ENCODE measurements around the gene RAD23A. TPM values are rescaled to one million over a fixed set of nuclear protein-coding genes. Genes with fewer than 3 reads are reported as not detected.

RAD23A gene
- total RNA-seq, 1 donor from 2014 or later, result 62.1 TPM

DNA sequence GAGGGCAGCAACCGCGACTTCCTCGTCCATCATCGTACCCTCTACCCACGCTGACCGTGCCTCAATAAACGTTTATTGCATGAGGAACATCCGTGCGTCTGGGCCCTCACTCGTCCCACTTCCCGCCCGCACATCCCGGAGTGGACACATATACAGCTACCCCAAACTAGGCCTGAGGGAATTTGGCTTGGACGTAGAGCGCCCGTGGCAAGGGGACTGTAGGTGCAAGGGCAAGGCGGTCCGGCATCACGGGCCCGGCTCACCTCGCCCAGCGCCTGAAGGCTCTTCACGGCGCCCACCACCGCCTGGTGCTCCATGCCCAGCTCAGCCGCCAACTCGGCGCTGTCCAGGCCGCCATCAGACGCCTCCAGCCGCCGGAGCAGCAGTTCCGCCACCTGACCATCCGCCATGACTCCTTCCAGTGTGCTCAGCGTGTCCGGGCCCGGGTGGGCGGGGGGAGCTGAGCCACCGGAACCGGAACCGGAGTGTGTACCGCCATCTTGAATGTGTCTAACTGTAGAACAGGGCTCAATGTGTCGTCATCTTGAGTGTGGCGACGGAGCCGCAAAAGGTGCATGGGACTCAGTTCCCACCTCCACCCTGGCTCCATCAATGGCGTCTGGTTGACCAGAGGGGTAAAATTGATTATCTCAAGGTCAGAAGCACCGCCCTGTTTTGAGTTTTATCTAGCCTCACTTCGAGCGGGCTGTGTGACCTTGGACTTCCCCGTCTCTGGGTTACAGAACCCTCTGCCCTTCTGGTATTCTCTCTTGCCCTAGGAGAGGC lies 12.2 kb upstream of the RAD23A start, which contains the start of gene FARSA:
TSS of gene FARSA (minus strand) at position 425 of the 786 bp plus-strand sequence. CDS start at position 410, 15 bp downstream.
- peaks cover 11% of the 10 kb centered on the region for H3K4me1 Mint-ChIP-seq (ENCODE audit: low read depth, unreplicated experiment)
- H3K4me3 Mint-ChIP-seq (ENCODE audit: unreplicated experiment), result peak within 1 kb of the TSS; percentile 96
- peaks cover 3% of the 10 kb centered on the region for H3K9me3 Mint-ChIP-seq (ENCODE audit: unreplicated experiment)
- TF ChIP-seq CTCF (IDR thresholded peaks at IDR 0.05; ENCODE audit: partially characterized antibody, unreplicated experiment), result no peak
- DNase-seq, result peak; percentile 86
- H3K27ac Mint-ChIP-seq (ENCODE audit: unreplicated experiment), result peak within 1 kb of the TSS; percentile 86
- H3K36me3 Mint-ChIP-seq (ENCODE audit: unreplicated experiment), result no peaks in the 10 kb centered on the region
- H3K27me3 Mint-ChIP-seq (ENCODE audit: unreplicated experiment), result peaks cover 18% of the 10 kb centered on the region

GRCh38 chr19:12935071-12935470 lies 10.6 kb upstream of the RAD23A start:
- no peak overlapping the region for H3K4me3 Mint-ChIP-seq (ENCODE audit: unreplicated experiment)
- TF ChIP-seq CTCF (IDR thresholded peaks at IDR 0.05; ENCODE audit: partially characterized antibody, unreplicated experiment), result no peak
- no peak overlapping the region for H3K27ac Mint-ChIP-seq (ENCODE audit: unreplicated experiment)
- peaks cover 26% of the 10 kb centered on the region for H3K27me3 Mint-ChIP-seq (ENCODE audit: unreplicated experiment)
- DNase-seq, result no peak
- H3K4me1 Mint-ChIP-seq (ENCODE audit: low read depth, unreplicated experiment), result peaks cover 18% of the 10 kb centered on the region
- no peaks in the 10 kb centered on the region for H3K36me3 Mint-ChIP-seq (ENCODE audit: unreplicated experiment)
- H3K9me3 Mint-ChIP-seq (ENCODE audit: unreplicated experiment), result peaks cover 5% of the 10 kb centered on the region

DNA sequence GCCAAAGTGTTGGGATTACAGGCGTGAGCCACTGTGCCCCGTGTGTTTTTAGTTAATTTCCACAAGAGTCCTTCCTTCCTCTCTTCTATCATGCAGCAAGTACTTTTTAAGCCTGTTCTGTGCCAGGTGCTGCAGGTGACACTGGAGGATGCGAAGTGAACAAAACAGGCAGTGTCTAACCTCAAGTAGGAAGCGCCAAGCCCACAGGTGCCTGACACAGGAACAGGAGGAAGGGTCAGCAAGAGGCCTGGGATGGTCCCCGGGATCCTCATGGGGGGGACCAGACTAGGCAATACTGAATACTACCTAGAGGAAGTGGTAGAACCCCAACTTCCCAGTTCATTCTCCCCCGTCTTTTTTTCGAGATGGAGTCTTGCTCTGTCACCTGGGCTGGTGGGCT lies 9.1 kb upstream of the RAD23A start:
- TF ChIP-seq CTCF (IDR thresholded peaks at IDR 0.05; ENCODE audit: partially characterized antibody, unreplicated experiment), result no peak
- DNase-seq, result no peak
- Mint-ChIP-seq H3K36me3 (ENCODE audit: unreplicated experiment) (no peaks in the 10 kb centered on the region), H3K9me3 (ENCODE audit: unreplicated experiment) (peaks cover 5% of the 10 kb centered on the region), H3K27me3 (ENCODE audit: unreplicated experiment) (peaks cover 28% of the 10 kb centered on the region), H3K4me3 (ENCODE audit: unreplicated experiment) (peak overlapping the region; percentile 67), H3K27ac (ENCODE audit: unreplicated experiment) (peak overlapping the region; percentile 86), H3K4me1 (ENCODE audit: low read depth, unreplicated experiment) (peaks cover 20% of the 10 kb centered on the region)

DNA sequence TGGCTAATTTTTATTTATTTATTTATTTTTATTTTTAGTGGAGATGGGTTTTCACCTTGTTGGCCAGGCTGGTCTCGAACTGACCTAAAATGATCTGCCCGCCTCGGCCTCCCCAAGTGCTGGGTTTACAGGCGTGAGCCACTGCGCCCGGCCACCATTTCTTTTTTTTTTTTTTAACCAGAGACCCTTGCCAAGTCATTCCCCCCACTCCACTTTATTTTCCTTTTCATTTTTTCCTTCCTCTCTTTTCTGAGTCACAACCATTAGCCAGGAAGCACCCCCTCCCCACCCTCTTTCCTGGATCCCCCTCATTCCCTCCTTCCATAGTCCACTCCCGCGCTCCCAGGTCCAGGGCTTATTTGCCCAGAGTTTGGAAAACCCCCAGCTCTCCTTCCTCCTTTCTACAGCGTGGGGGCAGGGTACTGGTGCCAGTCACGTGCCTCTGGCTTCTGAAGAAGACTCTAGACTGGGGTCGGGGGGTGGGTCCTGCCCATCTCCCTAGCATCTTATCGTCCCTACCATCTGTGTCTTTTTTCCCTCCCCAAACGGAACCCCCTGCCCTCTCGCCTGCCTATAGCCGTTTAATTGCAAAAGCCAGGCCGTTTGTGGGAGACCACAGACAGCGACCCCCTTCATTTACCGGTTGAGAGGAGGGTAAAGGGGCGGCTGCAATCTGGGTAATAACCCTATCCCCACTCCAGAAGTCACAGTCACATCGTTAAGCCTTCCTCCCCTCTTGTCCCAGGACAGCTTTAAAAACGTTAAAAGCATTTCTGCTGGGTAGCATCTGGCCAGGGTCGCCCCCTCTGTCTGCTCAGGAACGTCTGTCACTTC lies 8.4 kb upstream of the RAD23A start:
- H3K27me3 Mint-ChIP-seq (ENCODE audit: unreplicated experiment), result peaks cover 27% of the 10 kb centered on the region
- H3K27ac Mint-ChIP-seq (ENCODE audit: unreplicated experiment), result peak overlapping the region; percentile 97
- H3K4me1 Mint-ChIP-seq (ENCODE audit: low read depth, unreplicated experiment), result peaks cover 18% of the 10 kb centered on the region
- no peaks in the 10 kb centered on the region for H3K36me3 Mint-ChIP-seq (ENCODE audit: unreplicated experiment)
- no peak for TF ChIP-seq CTCF (IDR thresholded peaks at IDR 0.05; ENCODE audit: partially characterized antibody, unreplicated experiment)
- peak overlapping the region; percentile 98 for H3K4me3 Mint-ChIP-seq (ENCODE audit: unreplicated experiment)
- peaks cover 5% of the 10 kb centered on the region for H3K9me3 Mint-ChIP-seq (ENCODE audit: unreplicated experiment)
- peak; percentile 53 for DNase-seq

Measured in glutamatergic neuron (in vitro differentiated cells).